DOHH2 (cell line): ENCODE results near the gene FNDC3B.
"Not testable (repeated sequence)": the region's sequence is repeated elsewhere in the genome, so short reads cannot be mapped to it uniquely, and the experiment has no call there.

Experiments used
- EZH2phosphoT487 ChIP-seq: fragments of 200-600 bp; sonication (generic); IDR thresholded peaks from 2 replicates; pipeline ENCODE4 v1.6.1; 2017; ENCODE audit warnings: borderline replicate concordance, mild to moderate bottlenecking, antibody characterized with exemption, low read length, moderate library complexity, mixed read lengths
- TF ChIP-seq, protein P1 (sequence below): fragments of 200-600 bp; sonication (generic); IDR thresholded peaks from one replicate; pipeline ENCODE4 v1.5.1; 2014; ENCODE audit warnings: antibody characterized with exemption, mild to moderate bottlenecking, low read depth, low read length; ENCODE audit not compliant: poor library complexity, severe bottlenecking

GRCh38 chr3:172243376-172243775 lies 204.0 kb downstream of the FNDC3B start:
- TF ChIP-seq, protein P1, sequence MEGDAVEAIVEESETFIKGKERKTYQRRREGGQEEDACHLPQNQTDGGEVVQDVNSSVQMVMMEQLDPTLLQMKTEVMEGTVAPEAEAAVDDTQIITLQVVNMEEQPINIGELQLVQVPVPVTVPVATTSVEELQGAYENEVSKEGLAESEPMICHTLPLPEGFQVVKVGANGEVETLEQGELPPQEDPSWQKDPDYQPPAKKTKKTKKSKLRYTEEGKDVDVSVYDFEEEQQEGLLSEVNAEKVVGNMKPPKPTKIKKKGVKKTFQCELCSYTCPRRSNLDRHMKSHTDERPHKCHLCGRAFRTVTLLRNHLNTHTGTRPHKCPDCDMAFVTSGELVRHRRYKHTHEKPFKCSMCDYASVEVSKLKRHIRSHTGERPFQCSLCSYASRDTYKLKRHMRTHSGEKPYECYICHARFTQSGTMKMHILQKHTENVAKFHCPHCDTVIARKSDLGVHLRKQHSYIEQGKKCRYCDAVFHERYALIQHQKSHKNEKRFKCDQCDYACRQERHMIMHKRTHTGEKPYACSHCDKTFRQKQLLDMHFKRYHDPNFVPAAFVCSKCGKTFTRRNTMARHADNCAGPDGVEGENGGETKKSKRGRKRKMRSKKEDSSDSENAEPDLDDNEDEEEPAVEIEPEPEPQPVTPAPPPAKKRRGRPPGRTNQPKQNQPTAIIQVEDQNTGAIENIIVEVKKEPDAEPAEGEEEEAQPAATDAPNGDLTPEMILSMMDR, result not testable (repeated sequence)
- not testable (repeated sequence) for TF ChIP-seq EZH2phosphoT487
